HEK293T (cell line): ENCODE measurements around the gene TMEM106C.

ENCODE experiments used
- CTCF ChIA-PET: fragments of 350-600 bp; formaldehyde crosslinking; extraction: SDS; loops from one replicate; lab custom pipeline; 2021; ENCODE audit warnings: antibody characterized with exemption, inconsistent platforms; lab: Yijun Ruan, JAX
- POLR2A ChIA-PET: fragments of 350-600 bp; formaldehyde crosslinking; extraction: SDS; loops from one replicate; lab custom pipeline; 2020; ENCODE audit warnings: antibody characterized with exemption, inconsistent platforms; lab: Yijun Ruan, JAX
- DNase-seq: peaks from one replicate; pipeline ENCODE4 v3.0.0; 2012; ENCODE audit warnings: mixed read lengths; ENCODE audit errors: extremely low spot score
- ARNT ChIP-seq: fragments of 450-650 bp; IDR thresholded peaks from 2 replicates; pipeline ENCODE4 v1.6.1; 2017; ENCODE audit warnings: mild to moderate bottlenecking
- BHLHE40 ChIP-seq: fragments of 450-650 bp; IDR thresholded peaks from 2 replicates; pipeline ENCODE4 v1.6.1; 2016; ENCODE audit warnings: mild to moderate bottlenecking, moderate library complexity, borderline replicate concordance
- CTBP1 ChIP-seq: fragments of 450-650 bp; IDR thresholded peaks from 2 replicates; pipeline ENCODE4 v1.6.1; 2016; ENCODE audit warnings: borderline replicate concordance
- ELF4 ChIP-seq: fragments of 450-650 bp; IDR thresholded peaks from 2 replicates; pipeline ENCODE4 v1.6.1; 2017; ENCODE audit warnings: antibody characterized with exemption
- FOXA1 ChIP-seq: fragments of 450-650 bp; IDR thresholded peaks from 2 replicates; pipeline ENCODE4 v1.6.1; 2016; ENCODE audit warnings: mild to moderate bottlenecking
- FOXK2 ChIP-seq: fragments of 450-650 bp; IDR thresholded peaks from 2 replicates; pipeline ENCODE4 v1.6.1; 2016; ENCODE audit warnings: mild to moderate bottlenecking
- FOXM1 ChIP-seq: fragments of 450-650 bp; IDR thresholded peaks from 2 replicates; pipeline ENCODE4 v1.6.1; 2017; ENCODE audit warnings: mild to moderate bottlenecking, borderline replicate concordance
- HDGF ChIP-seq: fragments of 450-650 bp; IDR thresholded peaks from 2 replicates; pipeline ENCODE4 v1.6.1; 2017; ENCODE audit warnings: antibody characterized with exemption, borderline replicate concordance
- L3MBTL2 ChIP-seq: fragments of 450-650 bp; conservative IDR thresholded peaks from 2 replicates; pipeline ENCODE4 v1.6.1; 2016; ENCODE audit warnings: mild to moderate bottlenecking
- LEF1 ChIP-seq: fragments of 450-650 bp; IDR thresholded peaks from 2 replicates; pipeline ENCODE4 v1.6.1; 2017; ENCODE audit warnings: mild to moderate bottlenecking, borderline replicate concordance
- NFRKB ChIP-seq: fragments of 450-650 bp; IDR thresholded peaks from 2 replicates; pipeline ENCODE4 v1.6.1; 2016; ENCODE audit warnings: mild to moderate bottlenecking, moderate library complexity
- SP1 ChIP-seq: fragments of 450-650 bp; IDR thresholded peaks from 2 replicates; pipeline ENCODE4 v1.6.1; 2017
- SUZ12 ChIP-seq: fragments of 450-650 bp; IDR thresholded peaks from 2 replicates; pipeline ENCODE4 v1.6.1; 2016; ENCODE audit warnings: mild to moderate bottlenecking
- TARDBP ChIP-seq: fragments of 450-650 bp; IDR thresholded peaks from 2 replicates; pipeline ENCODE4 v1.6.1; 2016
- ZNF384 ChIP-seq: fragments of 450-650 bp; IDR thresholded peaks from 2 replicates; pipeline ENCODE4 v1.6.1; 2016
- TF ChIP-seq, protein P1 (sequence below): fragments of 450-650 bp; IDR thresholded peaks from 2 replicates; pipeline ENCODE4 v1.6.1; 2016

TMEM106C gene

DNA sequence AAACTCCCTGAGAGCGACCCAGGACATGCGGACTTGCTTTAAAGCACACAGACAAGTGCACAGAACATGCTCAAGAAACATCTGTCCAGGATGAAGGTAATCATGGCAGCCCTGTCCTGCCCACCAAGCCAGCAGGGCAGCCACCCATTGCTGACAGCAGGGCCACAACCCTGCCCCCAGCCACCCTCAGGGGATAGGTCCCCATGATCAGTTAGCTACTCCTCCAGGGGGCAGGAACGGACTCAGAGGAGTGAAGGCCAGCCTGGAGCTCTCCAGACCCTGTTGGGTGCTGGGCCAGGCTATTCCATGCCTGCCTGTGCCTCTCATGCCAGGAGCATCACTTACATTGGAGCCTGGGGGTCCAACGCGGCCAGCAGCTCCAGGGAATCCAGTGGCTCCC, 15.8 kb downstream of the TMEM106C start:
- TF ChIP-seq HDGF (no peak), L3MBTL2 (no peak), SUZ12 (no peak), ELF4 (no peak), SP1 (no peak), FOXA1 (no peak), NFRKB (no peak), TARDBP (no peak), CTBP1 (no peak), ARNT (no peak), ZNF384 (no peak)
- TF ChIP-seq, protein P1, sequence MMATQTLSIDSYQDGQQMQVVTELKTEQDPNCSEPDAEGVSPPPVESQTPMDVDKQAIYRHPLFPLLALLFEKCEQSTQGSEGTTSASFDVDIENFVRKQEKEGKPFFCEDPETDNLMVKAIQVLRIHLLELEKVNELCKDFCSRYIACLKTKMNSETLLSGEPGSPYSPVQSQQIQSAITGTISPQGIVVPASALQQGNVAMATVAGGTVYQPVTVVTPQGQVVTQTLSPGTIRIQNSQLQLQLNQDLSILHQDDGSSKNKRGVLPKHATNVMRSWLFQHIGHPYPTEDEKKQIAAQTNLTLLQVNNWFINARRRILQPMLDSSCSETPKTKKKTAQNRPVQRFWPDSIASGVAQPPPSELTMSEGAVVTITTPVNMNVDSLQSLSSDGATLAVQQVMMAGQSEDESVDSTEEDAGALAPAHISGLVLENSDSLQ, result no peak
- ChIA-PET CTCF (interaction anchor here (0.7 kb wide), 1 partner anchor 16 kb away, joined by 4 read pairs; the partner anchor contains the start of gene TMEM106C), POLR2A (interaction anchor here (1.4 kb wide), 1 partner anchor 10 kb away, joined by 3 read pairs; no protein-coding TSS in a partner anchor)
- DNase-seq, result no peak

- no peak for DNase-seq
- POLR2A ChIA-PET, result interaction anchor here (1.3 kb wide), 1 partner anchor 11 kb away, joined by 3 read pairs; no protein-coding TSS in a partner anchor
- CTCF ChIA-PET, result no interaction called here
- TF ChIP-seq L3MBTL2 (no peak), CTBP1 (no peak), HDGF (no peak), ELF4 (no peak), ARNT (no peak), FOXM1 (no peak), SUZ12 (no peak), SP1 (no peak), FOXK2 (no peak), BHLHE40 (no peak), ZNF384 (no peak), LEF1 (no peak), TARDBP (no peak), NFRKB (no peak)
- TF ChIP-seq, protein P1, result no peak
Measured at GRCh38 chr12:47979686-47980085, 16.3 kb downstream of the TMEM106C start.

DNA sequence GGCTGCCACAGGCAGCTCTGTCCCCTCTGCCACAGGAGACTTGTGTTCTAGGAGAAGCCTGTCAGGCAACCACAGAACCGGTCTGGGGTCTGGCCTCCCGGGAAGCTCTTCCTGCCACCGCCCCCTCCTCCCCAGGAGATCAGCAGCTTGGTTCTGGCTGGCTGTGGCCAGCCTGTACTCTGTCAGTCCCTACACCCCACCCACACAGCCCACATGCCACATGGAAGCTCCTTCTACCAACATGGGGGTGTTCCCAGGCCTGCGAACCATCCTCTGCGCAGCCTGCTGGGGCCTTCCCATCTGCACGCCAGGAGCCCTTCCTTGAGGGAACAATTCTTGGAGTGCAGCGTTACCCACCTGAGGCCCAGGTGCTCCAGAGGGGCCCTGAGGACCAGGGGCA, 16.8 kb downstream of the TMEM106C start:
- ChIA-PET CTCF (no interaction called here), POLR2A (interaction anchor here (1.3 kb wide), 1 partner anchor 11 kb away, joined by 3 read pairs; no protein-coding TSS in a partner anchor)
- no peak for DNase-seq
- TF ChIP-seq CTBP1 (no peak), NFRKB (no peak), L3MBTL2 (no peak), LEF1 (no peak), FOXA1 (no peak), FOXM1 (no peak), ARNT (no peak), FOXK2 (no peak), TARDBP (no peak), ELF4 (no peak), HDGF (no peak), SP1 (no peak), SUZ12 (no peak), ZNF384 (no peak)
- TF ChIP-seq, protein P1, result no peak

DNA sequence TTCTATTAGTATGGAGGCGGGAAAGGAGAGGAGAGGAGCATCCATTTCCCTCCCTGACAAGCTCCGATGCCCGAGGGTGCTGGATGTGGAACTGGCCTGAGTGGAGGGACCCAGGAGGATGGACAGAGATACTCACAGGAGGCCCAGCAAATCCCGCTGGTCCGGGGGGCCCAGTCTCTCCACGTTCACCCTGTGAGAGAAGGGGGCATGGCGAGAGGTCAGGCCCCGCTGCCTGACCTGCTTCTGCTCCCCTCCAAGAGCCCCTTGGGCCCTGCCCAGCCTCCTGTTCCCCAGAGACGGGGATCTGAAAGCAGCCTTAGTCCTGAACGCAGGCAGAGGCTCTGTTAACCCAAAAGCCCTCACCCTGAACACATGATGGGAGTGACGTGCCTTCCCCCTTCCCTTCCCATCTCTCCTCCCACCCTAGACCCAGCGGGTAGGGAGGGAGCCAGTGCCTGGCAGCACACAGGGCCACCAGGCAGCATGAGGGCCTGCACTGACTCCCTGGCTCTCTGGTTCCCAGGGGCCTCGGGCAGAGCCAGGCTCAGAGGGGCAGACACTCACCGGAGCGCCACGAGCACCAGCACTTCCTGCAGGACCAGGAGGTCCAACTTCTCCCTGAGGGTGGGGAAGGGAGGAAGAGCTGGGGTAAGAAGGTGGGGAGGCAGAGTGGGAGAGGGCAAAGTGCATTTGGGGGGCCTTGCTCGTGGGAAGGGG, 17.5 kb downstream of the TMEM106C start:
- DNase-seq, result no peak
- CTCF ChIA-PET, result no interaction called here
- POLR2A ChIA-PET, result interaction anchor here (1.3 kb wide), 1 partner anchor 12 kb away, joined by 3 read pairs; no protein-coding TSS in a partner anchor

GRCh38 chr12:47981496-47982260, 18.3 kb downstream of the TMEM106C start:
- ChIA-PET CTCF (no interaction called here), POLR2A (no interaction called here)
- no peak for DNase-seq
- TF ChIP-seq TARDBP (no peak), ELF4 (no peak), ARNT (no peak), LEF1 (no peak), FOXA1 (no peak)

More for the DNA sequence above, 17.5 kb downstream of the TMEM106C start:
- TF ChIP-seq, protein P1, result no peak
- TF ChIP-seq FOXM1 (no peak), TARDBP (no peak), FOXK2 (no peak), BHLHE40 (no peak), HDGF (no peak), SP1 (no peak)
